Measurements from ENCODE around the gene STX18.
"Not testable (repeated sequence)": the region's sequence is repeated elsewhere in the genome, so short reads cannot be mapped to it uniquely, and the experiment has no call there.

The STX18 gene

GRCh38 chr4:4477391-4477790 lies 64.5 kb downstream of the STX18 start:
- no peak for DNase-seq

DNA sequence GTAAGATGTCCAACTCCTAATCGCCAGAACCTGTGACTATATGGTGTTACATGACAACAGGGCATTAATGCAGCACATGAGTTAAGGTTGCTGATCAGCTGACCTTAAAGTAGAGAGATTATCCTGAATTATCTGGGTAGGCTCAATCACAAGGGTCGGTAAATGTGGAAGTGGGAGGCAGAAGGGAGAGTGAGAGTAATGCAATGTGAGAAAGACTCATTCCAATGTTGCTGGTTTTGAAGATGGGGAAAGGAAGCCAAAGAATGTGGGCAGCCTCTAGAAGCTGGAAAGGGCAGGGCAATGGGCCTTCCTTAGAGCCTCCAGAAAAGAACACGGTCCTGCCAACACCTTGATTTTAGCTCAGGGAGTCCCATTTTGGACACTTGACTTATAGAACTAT lies 67.4 kb downstream of the STX18 start:
- no peak for DNase-seq

- no peak for DNase-seq
Observed at GRCh38 chr4:4472344-4472958, 69.4 kb downstream of the STX18 start.

GRCh38 chr4:4471195-4471594 lies 70.7 kb downstream of the STX18 start:
- DNase-seq = no peak

DNA sequence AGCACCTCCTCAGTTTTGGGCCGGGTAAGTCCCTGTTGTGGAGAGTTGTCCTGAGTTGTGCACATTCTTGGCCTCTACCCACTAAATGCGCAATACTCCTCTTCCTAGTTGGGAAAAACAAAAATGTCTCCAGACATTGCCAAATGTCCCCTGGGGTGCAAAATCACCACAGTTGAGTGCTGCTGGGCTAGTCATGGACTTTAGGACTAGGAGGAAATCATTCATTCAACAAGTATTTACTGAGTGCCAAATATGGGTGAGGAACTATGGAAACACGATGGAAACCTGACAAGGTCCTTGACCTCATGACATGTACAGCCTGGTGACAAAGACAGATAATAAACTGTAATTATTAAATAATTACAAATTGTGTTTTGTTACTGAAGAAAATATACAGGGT lies 71.6 kb downstream of the STX18 start:
- DNase-seq = no peak

GRCh38 chr4:4465238-4465637 lies 76.6 kb downstream of the STX18 start:
- DNase-seq = not testable (repeated sequence)

DNA sequence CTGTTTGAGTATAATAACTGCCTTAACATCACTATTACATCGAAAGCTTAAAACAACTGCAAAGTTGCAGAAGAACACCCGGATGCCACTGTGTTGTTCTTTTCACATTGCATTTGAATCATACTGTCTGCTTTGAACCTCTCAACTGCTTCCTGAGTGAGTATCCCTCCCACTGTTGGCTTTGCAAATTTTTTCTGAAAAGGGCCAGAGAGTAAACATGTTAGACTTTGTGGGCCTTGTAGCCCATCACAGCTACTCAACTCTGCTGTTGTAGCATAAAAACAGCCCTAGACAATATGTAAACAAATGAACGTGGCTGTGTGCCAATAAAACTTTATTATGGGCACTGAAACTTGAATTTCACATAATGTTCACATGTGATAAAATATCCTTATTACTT lies 78.9 kb downstream of the STX18 start:
- no peak for DNase-seq

DNA sequence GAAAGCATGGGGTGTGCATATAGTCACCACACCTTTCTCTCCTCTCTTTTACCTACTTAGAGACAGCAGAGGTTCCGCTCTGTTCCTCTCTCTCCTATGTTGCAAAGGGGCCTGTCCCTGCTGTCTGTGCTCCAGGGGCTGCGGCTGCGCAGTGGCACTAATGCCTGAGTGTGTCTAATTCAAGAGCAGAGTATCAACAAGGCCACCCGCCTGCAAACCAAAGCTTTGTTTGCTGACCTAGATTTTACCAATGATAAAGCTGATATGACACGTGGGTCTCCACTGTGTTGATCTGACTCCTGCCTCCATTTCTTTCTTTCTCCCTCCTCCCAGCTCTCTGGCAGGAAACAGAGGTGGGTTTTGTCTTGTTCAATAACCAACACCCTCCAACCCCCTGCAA lies 80.0 kb downstream of the STX18 start:
- peak; percentile 33 to 39 for DNase-seq

DNA sequence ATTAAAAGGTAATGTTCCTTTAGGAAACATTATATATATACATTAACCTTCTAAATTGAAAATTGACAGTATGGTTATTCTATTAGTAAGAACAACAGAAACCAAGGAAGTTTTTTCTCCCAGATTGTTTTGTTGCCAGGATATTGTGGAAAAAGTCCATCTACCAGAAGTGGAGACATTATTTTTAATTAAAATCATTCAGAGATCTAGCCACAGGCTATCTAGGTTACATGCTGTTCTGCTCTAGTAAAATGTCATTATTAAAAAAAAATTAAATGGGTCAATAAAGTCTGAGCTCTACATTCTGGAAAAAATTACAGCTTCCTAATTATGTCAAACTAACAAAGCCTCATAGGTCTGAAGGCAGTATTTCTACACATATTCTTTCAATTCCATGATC lies 80.7 kb downstream of the STX18 start:
- no peak for DNase-seq

- no peak for DNase-seq
Observed at GRCh38 chr4:4460759-4461158, 81.1 kb downstream of the STX18 start.

DNA sequence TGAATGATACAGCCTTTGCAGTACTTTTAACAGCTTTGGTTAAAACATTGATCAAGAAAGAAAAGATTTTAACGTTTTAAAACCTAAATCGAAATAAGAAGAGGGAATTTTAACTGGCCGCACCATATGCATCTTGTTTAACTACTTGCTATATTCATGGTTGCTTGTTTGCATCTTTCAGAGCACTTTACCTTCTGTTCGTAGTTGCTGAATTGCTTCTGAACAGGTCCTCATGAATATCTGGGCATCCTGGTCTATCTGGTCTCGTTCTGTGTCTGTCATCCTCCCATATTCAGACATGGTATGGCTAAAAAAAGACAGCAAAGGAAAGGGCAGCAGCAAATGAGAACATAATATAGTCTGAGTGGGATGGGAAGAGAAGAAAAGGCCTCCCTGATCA lies 82.7 kb downstream of the STX18 start:
- DNase-seq = no peak

DNA sequence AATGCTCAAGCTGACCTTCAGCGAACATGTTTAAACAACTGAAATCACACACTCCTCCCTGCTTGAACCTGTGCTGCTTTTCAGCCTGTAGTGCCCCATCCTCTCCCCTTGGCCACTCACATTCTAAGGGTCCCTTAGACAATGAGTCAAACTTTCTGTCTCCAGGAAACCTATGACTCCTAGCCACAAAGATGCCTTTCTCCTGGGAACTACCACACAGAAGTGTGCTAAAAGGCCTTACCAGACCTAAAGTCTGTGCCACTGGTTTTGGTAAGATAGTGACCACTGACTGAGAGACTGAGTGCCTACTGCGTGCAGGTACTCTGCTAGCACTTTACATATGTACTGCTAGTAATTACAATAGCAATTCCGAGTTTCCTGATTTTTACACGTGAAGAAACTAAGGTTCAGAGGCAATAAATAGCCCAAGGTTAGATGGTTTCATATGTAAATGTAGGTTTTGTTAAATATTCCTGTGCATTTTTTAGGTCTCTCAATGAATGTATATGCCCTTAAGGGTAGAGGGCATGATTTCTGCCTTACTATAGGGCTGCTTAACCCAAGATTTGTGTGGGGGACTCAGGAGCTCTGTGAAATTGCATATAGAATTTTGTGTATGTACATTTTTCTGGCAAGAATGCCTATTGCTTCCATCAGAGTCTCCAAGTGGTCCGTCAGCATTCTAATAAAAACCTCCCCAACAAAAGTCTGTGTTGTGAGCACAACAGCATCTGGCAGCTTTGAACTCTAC lies 83.9 kb downstream of the STX18 start:
- no peak for DNase-seq

GRCh38 chr4:4456816-4457578 lies 84.9 kb downstream of the STX18 start:
- DNase-seq = no peak

DNA sequence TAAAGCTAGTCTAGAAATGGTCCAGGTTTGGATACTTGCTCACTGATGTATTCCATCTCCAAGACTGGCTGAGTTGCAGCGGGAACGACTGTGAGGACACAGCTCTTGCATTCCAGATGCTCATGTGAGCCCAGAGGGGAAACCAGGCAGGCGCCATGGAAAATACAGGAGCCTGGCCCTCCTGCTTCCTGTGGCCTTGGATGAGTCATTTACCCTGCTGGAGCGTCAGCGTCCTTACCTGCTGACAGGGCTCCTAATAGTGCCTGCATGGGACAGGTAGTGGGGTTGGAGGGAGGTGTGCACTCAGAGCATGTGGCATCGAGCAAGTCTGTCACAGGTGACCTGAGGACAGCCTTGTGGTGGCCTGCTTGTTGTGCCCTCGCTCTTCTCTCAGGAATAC lies 85.5 kb downstream of the STX18 start:
- DNase-seq = no peak

GRCh38 chr4:4455210-4455865 lies 86.5 kb downstream of the STX18 start:
- DNase-seq = no peak

DNA sequence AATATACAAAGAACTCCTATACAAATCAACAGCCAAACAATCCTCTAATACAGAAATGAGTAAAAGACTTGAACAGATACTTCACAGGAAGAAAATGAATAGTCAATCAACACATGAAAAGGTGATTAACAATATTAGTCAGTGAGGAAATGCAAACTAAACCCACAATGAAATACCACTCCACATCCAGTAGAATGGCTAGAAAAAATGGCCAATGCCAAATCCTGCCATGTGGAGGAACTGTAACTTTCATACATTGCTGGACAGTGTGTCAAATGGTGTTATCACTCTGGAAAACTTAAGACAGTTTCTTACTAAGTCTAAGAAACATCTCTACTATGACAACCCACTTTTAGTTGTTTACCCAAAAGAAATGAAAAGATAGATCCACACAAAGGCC lies 95.4 kb downstream of the STX18 start:
- DNase-seq = no peak

- no peak for DNase-seq
Observed at GRCh38 chr4:4443821-4444220, 98.0 kb downstream of the STX18 start.

DNA sequence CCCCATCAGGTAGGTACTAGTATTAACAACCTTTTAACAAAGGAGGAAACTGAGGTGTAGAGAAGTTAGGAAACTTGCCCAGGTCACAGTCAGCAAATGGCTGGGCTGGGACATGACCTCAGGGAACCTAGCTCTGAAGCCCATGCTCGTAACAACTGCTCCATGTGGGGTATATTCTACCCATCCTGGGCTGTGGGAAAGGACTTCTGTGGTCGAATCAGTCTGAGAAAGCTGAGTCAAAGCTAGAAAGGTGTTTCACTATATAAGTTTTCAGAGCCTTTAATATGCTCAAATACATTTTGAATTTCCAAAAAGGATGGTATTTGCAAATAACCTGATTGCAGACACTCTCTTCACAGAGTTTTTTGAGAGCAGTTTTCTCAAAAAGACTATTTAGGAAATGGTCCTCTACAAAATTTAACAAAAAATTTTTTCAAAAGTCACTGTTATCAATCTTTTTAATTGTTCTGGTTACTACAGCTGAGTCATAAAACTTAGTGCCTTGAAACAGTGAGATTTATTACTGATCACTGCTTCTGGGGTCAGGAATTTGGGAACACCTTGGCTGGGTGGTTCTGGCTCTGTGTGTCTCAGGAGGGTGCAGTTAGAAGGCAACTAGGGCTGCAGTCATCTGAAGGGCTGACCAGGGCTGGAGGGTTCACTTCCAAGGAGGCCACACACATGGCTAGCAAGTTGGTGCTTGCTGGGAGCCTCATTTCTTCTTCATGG lies 101.4 kb downstream of the STX18 start:
- no peak for DNase-seq

- no peak for DNase-seq
Observed at GRCh38 chr4:4439782-4440181, 102.1 kb downstream of the STX18 start.

DNA sequence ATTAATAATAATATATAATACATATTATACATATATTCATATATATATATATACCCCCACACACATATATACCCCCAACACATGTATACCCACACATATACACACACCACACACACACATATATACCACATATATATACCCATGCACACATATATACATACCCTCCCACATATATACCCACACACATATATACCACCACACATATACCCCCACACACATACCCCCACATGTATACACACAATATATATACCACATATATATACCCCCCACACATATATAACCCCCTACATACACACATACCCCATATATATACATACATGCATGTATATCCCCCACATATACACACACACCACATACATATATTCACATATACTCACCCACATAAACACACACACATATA lies 103.0 kb downstream of the STX18 start:
- no peak for DNase-seq

DNA sequence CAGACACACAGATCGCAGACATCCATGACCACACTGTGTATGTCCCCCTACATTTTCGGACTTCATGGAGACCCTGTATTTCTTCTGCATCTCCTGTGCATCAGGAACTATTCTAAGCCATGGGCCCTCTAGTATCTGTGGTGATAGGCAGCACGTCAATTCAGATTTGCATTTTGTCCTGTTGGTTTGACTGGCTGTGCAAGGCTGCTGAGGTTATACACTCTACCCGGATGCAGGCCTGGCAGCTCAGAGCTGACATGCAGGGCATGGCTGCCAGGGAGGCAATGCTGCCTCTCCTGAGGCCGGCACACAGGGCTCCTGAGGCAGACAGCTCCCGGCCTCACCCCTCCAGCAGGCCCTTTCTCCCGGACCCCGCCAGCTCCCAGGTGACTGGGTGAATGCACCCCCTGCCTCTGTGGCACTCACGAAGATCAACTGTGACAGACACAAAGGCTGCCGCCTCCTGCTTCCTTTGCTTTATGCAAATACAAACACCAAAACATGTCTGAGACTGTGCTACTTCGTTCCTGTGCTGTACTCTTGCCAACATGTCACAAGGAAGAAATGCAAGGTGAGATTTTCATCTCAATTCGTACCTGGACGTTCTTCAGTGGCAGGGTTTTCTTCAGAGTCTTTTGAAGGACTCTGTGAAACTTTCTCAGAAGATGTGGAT lies 103.9 kb downstream of the STX18 start:
- no peak for DNase-seq

DNA sequence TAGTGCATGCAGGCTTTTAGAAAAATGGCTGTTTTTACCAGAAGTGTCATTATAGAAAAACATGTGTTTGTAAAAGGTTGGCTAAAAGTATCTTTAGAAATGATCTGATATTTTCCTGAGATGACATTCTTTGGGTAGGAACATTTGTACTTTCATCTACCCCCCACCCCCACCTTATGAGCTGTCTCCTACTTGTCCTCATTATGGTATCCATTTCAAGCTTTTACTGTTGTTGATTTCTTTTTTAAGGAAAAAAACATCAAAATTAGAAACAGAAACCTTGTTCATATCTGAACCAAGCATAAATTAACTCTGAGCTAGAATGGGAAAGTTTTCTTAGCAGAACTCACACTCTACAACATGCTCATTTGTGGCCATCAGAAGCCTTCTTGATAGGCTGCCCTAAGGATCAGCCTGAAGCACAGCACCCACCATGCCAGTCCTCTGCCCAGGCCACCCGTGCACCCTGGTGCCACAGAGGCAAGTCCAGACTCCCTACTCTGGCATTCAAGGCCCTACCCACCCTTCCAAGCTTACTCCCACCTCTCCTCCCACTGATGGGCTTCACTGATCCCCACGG lies 105.5 kb downstream of the STX18 start:
- DNase-seq = no peak

All from activated T-cell treated with anti-CD3 and anti-CD28 coated beads, Interleukin-2, amount 50 U/mL, for 48 hours (primary cell).